Upper lobe of right lung (tissue), 1 donor: ENCODE data around the gene TTLL11. TPM values are rescaled to one million over a fixed set of nuclear protein-coding genes. Genes with fewer than 3 reads are reported as not detected.

Experiments used
- ATAC-seq: fragments of 200-7000 bp; cut with Tn5 transposase; one replicate; pipeline ENCODE4 v1.9.1; 2020; ENCODE audit warnings: mild to moderate bottlenecking, moderate library complexity
- DNase-seq: peaks from one replicate; pipeline ENCODE4 v3.0.0-alpha.2; 2020
- H3K27ac ChIP-seq: fragments of 200-600 bp; one replicate; pipeline ENCODE4 v1.8.0; 2022
- H3K27me3 ChIP-seq: fragments of 200-600 bp; one replicate; pipeline ENCODE4 v1.8.0; 2022; ENCODE audit warnings: mild to moderate bottlenecking
- H3K36me3 ChIP-seq: fragments of 200-600 bp; one replicate; pipeline ENCODE4 v1.8.0; 2022
- H3K4me1 ChIP-seq: fragments of 200-600 bp; one replicate; pipeline ENCODE4 v1.8.0; 2022
- H3K4me3 ChIP-seq: fragments of 200-600 bp; one replicate; pipeline ENCODE4 v1.8.0; 2022; ENCODE audit warnings: mild to moderate bottlenecking
- H3K9me3 ChIP-seq: fragments of 200-600 bp; one replicate; pipeline ENCODE4 v1.8.0; 2022
- CTCF ChIP-seq: fragments of 200-600 bp; IDR thresholded peaks from one replicate; pipeline ENCODE4 v1.8.0; 2022; ENCODE audit warnings: antibody characterized with exemption
- intact Hi-C: fragments of 100-400 bp; cut with DNase I; formaldehyde crosslinking; loops from one replicate; pipeline ENCODE4 v1.11.0; 2022
- total RNA-seq: library from RNA; stranded (reverse); fragmentation: NEBNext Ultra II Directional; extraction: Animal tissue kit (Norgen Biotek cat#: 25700); gene quantifications from one replicate; pipeline ENCODE4 v1.2.1, GENCODE V29; 2021
- donor health status: DM: no; HTN: yes; CAD: no; lungs with severe emphysema.

Gene TTLL11
- total RNA-seq, 1 donor from 2014 or later, result 10.7 TPM

DNA sequence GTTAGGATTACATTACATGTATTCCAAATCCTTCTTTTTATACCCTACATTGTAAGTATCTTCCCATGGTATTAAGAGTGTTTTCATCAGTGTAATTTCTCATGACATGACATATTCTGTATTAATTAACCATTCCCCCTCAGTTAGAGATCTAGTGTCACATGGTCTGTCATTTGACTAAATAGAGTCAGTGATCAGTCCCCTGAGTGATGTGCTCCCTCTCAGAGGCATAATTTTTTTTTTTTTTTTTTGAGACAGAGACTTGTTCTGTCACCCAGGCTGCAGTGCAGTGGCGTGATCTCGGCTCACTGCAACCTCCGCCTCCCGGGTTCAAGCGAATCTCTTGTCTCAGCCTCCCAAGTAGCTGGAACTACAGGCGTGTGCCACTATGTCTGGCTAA, 218.6 kb downstream of the TTLL11 start:
- no peak for ATAC-seq
- no peak for DNase-seq
- no peaks in the 10 kb centered on the region for H3K9me3 ChIP-seq
- H3K4me3 ChIP-seq, result no peak overlapping the region
- no peaks in the 10 kb centered on the region for H3K4me1 ChIP-seq
- H3K27me3 ChIP-seq, result no peaks in the 10 kb centered on the region
- intact Hi-C loops, result no loop called here
- no peak for TF ChIP-seq CTCF
- H3K36me3 ChIP-seq, result no peaks in the 10 kb centered on the region
- H3K27ac ChIP-seq, result no peak overlapping the region

DNA sequence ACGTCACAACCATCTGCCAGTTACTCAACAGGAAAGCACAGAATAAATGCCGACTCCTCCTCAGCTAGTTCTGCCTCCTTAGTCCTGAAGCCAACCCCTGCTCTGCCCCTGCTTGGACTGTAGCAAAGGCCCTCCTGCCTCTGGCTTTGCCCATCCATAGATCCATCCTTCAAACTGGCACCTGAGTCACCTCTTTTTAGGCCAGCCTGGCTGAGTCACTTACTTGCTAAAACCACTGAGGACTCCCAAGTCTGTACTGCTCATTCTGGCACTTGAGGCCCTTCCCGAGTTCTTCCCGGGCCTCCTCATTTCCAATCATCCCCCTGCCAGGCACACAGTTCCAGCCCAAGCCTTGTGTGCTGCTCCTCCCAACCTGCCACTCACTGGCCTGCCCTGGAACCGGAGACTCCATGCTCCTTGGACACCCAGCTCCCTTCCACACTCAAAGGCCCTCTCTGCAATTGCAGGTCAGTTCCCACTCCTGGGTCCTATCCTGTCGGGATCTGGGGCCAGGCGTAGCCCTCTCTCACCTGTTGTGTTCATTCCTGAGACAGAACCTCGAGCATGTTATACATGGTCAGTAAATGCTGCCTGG, 221.6 kb downstream of the TTLL11 start:
- TF ChIP-seq CTCF, result no peak
- ATAC-seq (no peak), DNase-seq (no peak)
- Histone ChIP-seq H3K4me1 (no peaks in the 10 kb centered on the region), H3K36me3 (no peaks in the 10 kb centered on the region), H3K9me3 (no peaks in the 10 kb centered on the region), H3K27ac (no peak overlapping the region), H3K4me3 (no peak overlapping the region), H3K27me3 (no peaks in the 10 kb centered on the region)
- intact Hi-C loops, result no loop called here

DNA sequence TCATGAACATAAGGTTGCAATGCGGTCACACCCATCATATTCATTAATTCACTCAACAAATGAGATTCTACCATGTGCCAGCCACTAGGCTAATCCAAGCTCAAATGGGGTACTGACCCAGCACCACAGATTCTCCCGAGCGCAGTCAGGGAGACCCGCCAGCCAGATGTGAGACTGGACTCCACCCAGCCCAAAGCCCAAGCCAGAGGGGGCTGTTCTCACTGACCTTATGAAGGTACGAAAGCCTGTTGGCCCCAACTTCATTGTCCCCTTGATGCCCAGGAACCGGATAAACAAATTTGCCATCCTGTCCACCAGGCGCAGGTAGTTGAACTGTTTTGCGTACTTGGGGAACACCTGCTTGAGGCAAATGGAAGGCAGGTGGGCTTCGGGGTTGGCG, 222.8 kb downstream of the TTLL11 start:
- Histone ChIP-seq H3K36me3 (no peaks in the 10 kb centered on the region), H3K4me1 (no peaks in the 10 kb centered on the region), H3K4me3 (no peak overlapping the region), H3K27ac (no peak overlapping the region), H3K9me3 (no peaks in the 10 kb centered on the region), H3K27me3 (no peaks in the 10 kb centered on the region)
- ATAC-seq (no peak), DNase-seq (no peak)
- no peak for TF ChIP-seq CTCF
- intact Hi-C loops, result no loop called here

- ATAC-seq (no peak), DNase-seq (no peak)
- intact Hi-C loops, result no loop called here
- no peak for TF ChIP-seq CTCF
- H3K4me3 ChIP-seq, result no peak overlapping the region
- no peaks in the 10 kb centered on the region for H3K36me3 ChIP-seq
- no peak overlapping the region for H3K27ac ChIP-seq
- no peaks in the 10 kb centered on the region for H3K9me3 ChIP-seq
- H3K27me3 ChIP-seq, result no peaks in the 10 kb centered on the region
- H3K4me1 ChIP-seq, result no peaks in the 10 kb centered on the region
Observed at GRCh38 chr9:121868626-121869025, 224.5 kb downstream of the TTLL11 start.

DNA sequence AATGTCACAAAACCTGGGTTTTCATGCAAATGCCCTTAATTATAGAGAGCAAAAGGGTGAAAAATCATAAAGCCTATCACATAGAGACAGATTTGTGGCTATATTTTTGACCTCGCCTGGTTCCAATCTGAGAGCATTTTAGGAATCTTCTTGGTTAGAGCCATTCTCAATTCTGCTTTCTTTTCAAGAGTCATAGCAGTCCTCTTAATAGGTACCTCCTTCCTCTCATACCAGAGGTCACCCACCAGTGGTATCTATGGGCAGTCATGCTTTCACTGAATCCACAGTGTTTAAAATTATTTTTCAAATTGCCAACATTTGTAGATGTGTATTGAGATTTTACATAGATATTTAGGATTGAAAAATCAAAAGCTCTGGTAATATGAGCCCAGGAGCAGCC, 226.2 kb downstream of the TTLL11 start:
- Histone ChIP-seq H3K4me1 (no peaks in the 10 kb centered on the region), H3K36me3 (no peaks in the 10 kb centered on the region), H3K4me3 (no peak overlapping the region), H3K27me3 (no peaks in the 10 kb centered on the region), H3K27ac (no peak overlapping the region), H3K9me3 (no peaks in the 10 kb centered on the region)
- ATAC-seq (no peak), DNase-seq (no peak)
- TF ChIP-seq CTCF, result no peak
- intact Hi-C loops, result no loop called here

GRCh38 chr9:121865884-121866283, 227.2 kb downstream of the TTLL11 start:
- ATAC-seq (no peak), DNase-seq (no peak)
- intact Hi-C loops, result no loop called here
- H3K9me3 ChIP-seq, result no peaks in the 10 kb centered on the region
- no peak overlapping the region for H3K4me3 ChIP-seq
- TF ChIP-seq CTCF, result no peak
- no peaks in the 10 kb centered on the region for H3K36me3 ChIP-seq
- peaks cover 7% of the 10 kb centered on the region for H3K4me1 ChIP-seq
- H3K27me3 ChIP-seq, result no peaks in the 10 kb centered on the region
- no peak overlapping the region for H3K27ac ChIP-seq
